ENCODE measurements around the gene HAVCR2. TPM values are rescaled to one million over a fixed set of nuclear protein-coding genes. Genes with fewer than 3 reads are reported as not detected.

HAVCR2 gene
- total and polyA plus RNA-seq, 4 donors, result 1.4 to 9.4 (median 4.4) TPM

- Histone ChIP-seq H3K4me1 (ENCODE audit: control insufficient read depth in 4 of 4, insufficient read depth in 4 of 4, low read length in 3 of 4) (no peaks in the 10 kb centered on the region), H3K27ac (ENCODE audit: low read depth in 1 of 2, low read length in 2 of 2) (no peak overlapping the region), H3K4me3 (ENCODE audit: low read depth in 1 of 3, low read length in 3 of 3) (no peak overlapping the region), H3K36me3 (ENCODE audit: control insufficient read depth in 4 of 4, insufficient read depth in 3 of 4, low read depth in 1 of 4, low read length in 3 of 4) (no peaks in the 10 kb centered on the region), H3K9me3 (ENCODE audit: control insufficient read depth in 4 of 4, low read length in 3 of 4) (no peaks in the 10 kb centered on the region), H3K9ac (ENCODE audit: low read depth in 1 of 2, low read length in 2 of 2) (no peak overlapping the region), H3K27me3 (ENCODE audit: control insufficient read depth in 4 of 4, insufficient read depth in 4 of 4, low read length in 3 of 4) (no peaks in the 10 kb centered on the region)
- WGBS, result 95% methylated on average over 3 of the region's 3 CpGs
- no peak for DNase-seq (ENCODE audit: low spot score)
- TF ChIP-seq FOXA1 (IDR thresholded peaks at IDR 0.05) (no peak), RAD21 (IDR thresholded peaks at IDR 0.05) (no peak), NR2F2 (IDR thresholded peaks at IDR 0.05) (no peak)
These were observed 42.2 kb upstream of the HAVCR2 start for GRCh38 chr5:157150995-157151394.

- TF ChIP-seq RAD21 (IDR thresholded peaks at IDR 0.05) (peak; percentile 84 to 86), FOXA2 (IDR thresholded peaks at IDR 0.05) (no peak), CTCF (IDR thresholded peaks at IDR 0.05; ENCODE audit: low read depth, low read length, missing input control) (peak; percentile 87)
- H3K27ac ChIP-seq (ENCODE audit: low read depth in 1 of 2, low read length in 2 of 2), result no peak overlapping the region
- H3K36me3 ChIP-seq (ENCODE audit: control insufficient read depth in 4 of 4, insufficient read depth in 3 of 4, low read depth in 1 of 4, low read length in 3 of 4), result no peaks in the 10 kb centered on the region
- no peaks in the 10 kb centered on the region for H3K4me1 ChIP-seq (ENCODE audit: control insufficient read depth in 4 of 4, insufficient read depth in 4 of 4, low read length in 3 of 4)
- H3K27me3 ChIP-seq (ENCODE audit: control insufficient read depth in 4 of 4, insufficient read depth in 4 of 4, low read length in 3 of 4), result no peaks in the 10 kb centered on the region
- 68% methylated on average over 14 of the region's 14 CpGs for WGBS
- no peak overlapping the region for H3K9ac ChIP-seq (ENCODE audit: low read depth in 1 of 2, low read length in 2 of 2)
- DNase-seq (ENCODE audit: low spot score), result peak; percentile 76
- H3K4me3 ChIP-seq (ENCODE audit: low read depth in 1 of 3, low read length in 3 of 3), result no peak overlapping the region
- no peaks in the 10 kb centered on the region for H3K9me3 ChIP-seq (ENCODE audit: control insufficient read depth in 4 of 4, low read length in 3 of 4)
These were observed 40.1 kb upstream of the HAVCR2 start for GRCh38 chr5:157148734-157149615.

- 11% methylated on average over 33 of the region's 33 CpGs for WGBS
- peak; percentile 62 for DNase-seq (ENCODE audit: low spot score)
- no peak for TF ChIP-seq MAX (IDR thresholded peaks at IDR 0.05)
- no peak for TF ChIP-seq GABPA (IDR thresholded peaks at IDR 0.05 in 1 of 2, conservative IDR thresholded peaks at IDR 0.05 in 1 of 2)
- no peak for TF ChIP-seq HNF4A (conservative IDR thresholded peaks at IDR 0.05)
- TF ChIP-seq RXRA (IDR thresholded peaks at IDR 0.05), result no peak
- TF ChIP-seq ZBTB33 (IDR thresholded peaks at IDR 0.05), result peak; percentile 3
- no peak for TF ChIP-seq FOXA1 (IDR thresholded peaks at IDR 0.05)
- no peak for TF ChIP-seq TAF1 (conservative IDR thresholded peaks at IDR 0.05)
- no peak for TF ChIP-seq SP1 (IDR thresholded peaks at IDR 0.05)
- no peak for TF ChIP-seq EGR1 (IDR thresholded peaks at IDR 0.05; ENCODE audit: low read depth in 2 of 2)
- TF ChIP-seq NR2F2 (IDR thresholded peaks at IDR 0.05), result no peak
- no peak for TF ChIP-seq HNF4G (IDR thresholded peaks at IDR 0.05)
- TF ChIP-seq CTCF (IDR thresholded peaks at IDR 0.05; ENCODE audit: low read depth, low read length, missing input control), result no peak
- TF ChIP-seq YY1 (IDR thresholded peaks at IDR 0.05), result peak; percentile 94
- TF ChIP-seq JUND (IDR thresholded peaks at IDR 0.05), result no peak
- TF ChIP-seq RAD21 (IDR thresholded peaks at IDR 0.05), result no peak
These were observed 34.5 kb upstream of the HAVCR2 start for GRCh38 chr5:157143127-157143971.

More at GRCh38 chr5:157143127-157143971, 34.5 kb upstream of the HAVCR2 start:
- Histone ChIP-seq H3K9me3 (ENCODE audit: control insufficient read depth in 4 of 4, low read length in 3 of 4) (no peaks in the 10 kb centered on the region), H3K4me3 (ENCODE audit: low read depth in 1 of 3, low read length in 3 of 3) (peak overlapping the region; percentile 88 to 92 (median 89)), H3K9ac (ENCODE audit: low read depth in 1 of 2, low read length in 2 of 2) (peak overlapping the region; percentile 40 to 85), H3K4me1 (ENCODE audit: control insufficient read depth in 4 of 4, insufficient read depth in 4 of 4, low read length in 3 of 4) (peaks cover 4 to 9% (median 5%) of the 10 kb centered on the region in 4 donors), H3K27ac (ENCODE audit: low read depth in 1 of 2, low read length in 2 of 2) (peak overlapping the region; percentile 87 to 91), H3K36me3 (ENCODE audit: control insufficient read depth in 4 of 4, insufficient read depth in 3 of 4, low read depth in 1 of 4, low read length in 3 of 4) (peaks cover 0 to 9% (median 2%) of the 10 kb centered on the region in 4 donors), H3K27me3 (ENCODE audit: control insufficient read depth in 4 of 4, insufficient read depth in 4 of 4, low read length in 3 of 4) (no peaks in the 10 kb centered on the region)
